GM19463 (cell line): ENCODE data around the gene PPP2R5D.
"Not testable (repeated sequence)": the region's sequence is repeated elsewhere in the genome, so short reads cannot be mapped to it uniquely, and the experiment has no call there.

Experiments
- ATAC-seq: cut with Tn5 transposase; IDR thresholded peaks from one replicate; pipeline ENCODE4 v1.9.1; 2021; ENCODE audit warnings: mild to moderate bottlenecking, moderate library complexity; ENCODE audit not compliant: unreplicated experiment

PPP2R5D gene

DNA sequence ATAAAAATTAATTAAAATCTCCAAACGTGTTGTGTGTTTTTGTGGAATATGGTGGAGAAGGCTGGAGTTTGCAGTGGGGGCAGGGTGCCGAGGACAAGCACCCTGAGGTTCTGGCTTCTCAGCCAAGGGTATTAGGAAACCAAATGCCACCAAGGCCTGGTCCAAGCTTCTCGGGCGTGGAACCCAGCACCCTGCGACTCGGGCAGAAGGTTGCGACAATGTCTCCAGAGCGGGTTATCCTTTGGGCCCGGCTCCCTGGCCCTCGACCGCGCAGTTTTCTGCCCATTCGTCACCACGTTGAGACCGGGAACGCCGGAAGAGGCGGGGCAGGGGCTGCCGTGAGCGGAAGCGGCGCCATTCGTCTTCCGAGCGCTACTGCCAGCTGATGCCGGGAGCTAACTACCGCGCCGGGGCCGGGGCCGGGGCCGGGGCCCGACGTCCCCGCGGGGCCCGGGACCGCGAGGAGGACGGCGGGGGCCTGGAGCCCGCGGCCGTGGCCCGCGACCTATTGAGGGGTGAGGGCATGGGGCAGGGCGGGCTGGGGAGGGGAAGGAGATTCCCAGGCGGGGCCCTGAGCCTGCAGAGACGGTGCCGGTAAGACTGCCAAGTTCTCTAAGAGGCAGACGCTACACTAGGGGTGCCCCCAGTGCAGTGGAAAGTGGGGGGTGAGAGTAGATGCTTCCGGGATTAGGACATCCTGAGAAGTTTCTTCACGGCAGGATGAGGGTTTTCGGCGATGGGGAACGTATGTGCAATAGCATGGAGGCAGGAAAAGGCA is 37.1 kb downstream of the PPP2R5D start, which contains the start of gene RRP36:
Gene RRP36, plus strand, starts transcription at position 354 of the 778 bp plus-strand sequence. Its CDS starts 32 bp downstream, at position 386.
- ATAC-seq, result peak; percentile 91

- ATAC-seq, result no peak
These were observed 40.1 kb downstream of the PPP2R5D start for GRCh38 chr6:43024436-43024835.

GRCh38 chr6:43026365-43026764 is 42.0 kb downstream of the PPP2R5D start:
- ATAC-seq, result no peak

GRCh38 chr6:43029120-43029519 is 44.8 kb downstream of the PPP2R5D start:
- no peak for ATAC-seq

DNA sequence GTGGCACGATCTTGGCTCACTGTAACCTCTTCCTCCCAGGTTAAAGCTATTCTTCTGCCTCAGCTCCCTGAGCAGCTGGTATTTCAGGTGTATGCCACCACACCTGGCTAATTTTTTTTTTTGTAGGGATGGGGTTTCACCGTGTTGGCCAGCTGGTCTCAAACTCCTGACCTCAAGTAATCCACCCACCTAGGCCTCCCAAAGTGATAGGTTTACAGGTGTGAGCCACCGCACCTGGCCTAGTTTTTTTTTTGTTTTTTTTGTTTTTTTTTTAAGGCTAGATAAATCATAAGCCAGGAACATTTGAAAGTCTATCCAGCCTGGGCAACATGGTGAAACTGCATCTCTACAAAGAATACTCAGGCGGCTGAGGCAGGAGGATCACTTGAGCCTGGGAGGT is 48.0 kb downstream of the PPP2R5D start:
- ATAC-seq, result no peak

- ATAC-seq, result no peak
These were observed 49.3 kb downstream of the PPP2R5D start for GRCh38 chr6:43033496-43034189.

DNA sequence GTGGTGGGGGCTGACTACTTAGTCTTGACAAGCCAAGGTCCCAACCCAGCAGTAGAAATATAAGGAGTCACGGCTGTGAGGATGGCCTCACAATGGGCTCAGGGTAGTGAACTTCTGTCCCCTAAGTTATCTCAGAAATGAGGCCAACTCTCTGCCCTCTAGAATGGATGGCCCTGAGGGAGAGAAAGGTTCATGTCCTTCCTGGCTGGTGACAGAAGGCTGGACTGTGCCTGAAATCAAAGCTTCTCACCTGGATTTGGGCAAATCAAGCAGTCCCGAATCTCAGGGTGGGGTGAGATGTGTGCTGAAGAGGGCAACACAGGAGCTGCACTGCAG is 49.8 kb downstream of the PPP2R5D start:
- ATAC-seq, result no peak

DNA sequence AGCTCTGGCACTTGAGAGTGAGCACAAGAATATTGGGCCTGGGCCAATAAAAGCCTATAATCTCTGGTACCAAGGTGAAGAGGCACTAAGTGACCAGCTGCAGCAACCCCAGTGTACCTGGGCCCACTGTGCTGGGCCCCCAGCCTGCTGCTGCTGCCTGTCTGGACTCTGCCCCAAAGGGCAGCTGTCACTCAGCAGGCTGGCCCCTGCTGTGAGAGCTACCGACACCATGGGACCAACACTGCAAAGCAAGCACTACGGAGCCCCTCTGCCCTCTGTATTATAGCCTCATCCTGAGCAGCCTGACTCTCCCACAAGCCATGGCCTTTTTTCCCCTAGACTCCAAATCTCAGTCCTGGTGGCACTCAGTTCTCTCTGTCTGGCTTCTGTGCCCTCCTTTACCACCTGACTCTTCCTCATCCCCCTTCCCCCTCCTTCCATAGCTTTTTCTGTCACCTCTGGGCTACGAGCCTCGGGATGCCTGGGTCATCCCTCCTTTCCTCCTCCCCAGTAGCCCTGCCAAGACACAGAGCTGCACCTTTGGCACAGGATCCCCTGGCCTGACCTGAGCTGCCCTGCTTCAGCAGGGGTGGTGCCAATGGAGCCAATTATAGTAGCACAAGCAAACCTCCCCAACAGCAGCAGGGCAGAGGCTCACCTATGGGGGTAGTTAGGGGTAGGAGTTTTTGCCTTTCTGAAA is 51.3 kb downstream of the PPP2R5D start:
- ATAC-seq, result no peak

DNA sequence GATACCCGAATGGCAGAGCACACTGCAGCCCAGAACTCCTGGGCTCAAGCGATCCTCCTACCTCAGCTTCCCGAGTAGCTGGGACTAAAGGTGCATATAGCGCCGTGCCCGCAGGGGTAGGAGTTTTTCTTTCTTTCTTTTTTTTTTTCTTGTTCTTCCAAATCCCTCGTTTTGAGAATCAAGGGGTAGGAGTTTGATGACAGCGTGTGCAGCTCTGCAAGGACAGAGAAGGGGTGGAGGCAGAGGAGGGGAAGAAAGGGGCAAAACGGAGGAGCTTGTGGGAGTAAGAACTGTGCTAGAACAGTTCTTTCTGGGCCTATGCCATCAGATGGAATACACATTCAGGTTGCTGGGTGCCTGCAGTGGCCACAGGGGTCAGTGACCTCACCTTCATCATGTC is 52.3 kb downstream of the PPP2R5D start:
- ATAC-seq, result no peak

DNA sequence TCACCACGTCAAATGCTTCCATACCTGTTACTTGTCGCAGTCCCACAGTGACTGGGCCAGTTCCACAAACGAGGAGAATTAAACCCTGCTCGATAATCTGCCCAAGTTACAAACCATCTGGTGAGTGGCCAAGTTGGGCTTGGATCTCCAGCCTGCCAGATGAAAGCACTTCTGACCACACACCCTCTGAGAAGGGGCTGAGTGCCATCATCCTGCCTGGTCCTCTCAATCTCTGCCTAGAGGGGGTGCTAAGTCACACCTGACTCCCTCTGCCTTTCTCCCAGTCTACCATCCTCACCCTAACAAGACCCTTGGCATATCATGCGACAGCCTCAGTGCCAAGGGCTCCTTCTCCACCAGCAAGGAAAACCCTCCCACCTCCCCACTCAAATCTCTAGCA is 52.8 kb downstream of the PPP2R5D start:
- ATAC-seq, result no peak

- no peak for ATAC-seq
These were observed 53.3 kb downstream of the PPP2R5D start for GRCh38 chr6:43037706-43038105.

GRCh38 chr6:43038727-43039126 is 54.4 kb downstream of the PPP2R5D start:
- no peak for ATAC-seq

DNA sequence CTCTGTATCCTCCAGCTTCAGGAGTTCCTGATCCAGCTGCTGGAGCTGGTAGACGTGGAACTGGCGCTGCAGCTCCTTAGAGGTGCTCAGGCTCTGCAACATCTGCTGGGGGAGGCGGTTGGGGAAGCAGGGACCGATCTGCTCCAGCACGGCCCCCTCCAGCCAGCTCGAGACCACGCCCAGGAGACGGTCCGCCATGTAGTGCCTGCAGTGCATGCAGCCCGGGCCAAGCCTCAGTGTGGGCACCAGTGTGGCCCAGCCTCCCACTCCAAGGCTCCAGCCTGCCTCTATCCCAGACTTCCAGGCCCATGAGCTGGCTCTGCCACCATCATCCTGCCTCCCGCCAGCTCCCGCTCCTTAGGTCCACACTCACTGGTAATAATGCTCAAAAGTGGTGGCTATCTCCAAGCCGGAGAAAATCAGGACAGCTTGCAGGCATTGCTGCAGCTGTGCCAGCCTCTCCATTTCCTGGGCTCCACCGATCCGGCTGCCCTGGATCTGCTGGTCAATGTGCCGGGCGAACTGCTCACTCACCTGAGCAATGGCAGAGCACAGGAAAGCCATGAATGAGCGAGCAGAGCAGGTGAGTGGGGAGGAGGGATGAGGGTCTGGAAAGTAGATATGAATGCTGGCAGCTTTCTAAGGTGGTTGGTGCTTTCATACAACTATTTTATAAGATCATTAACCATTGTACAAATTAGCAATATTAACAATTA is 56.3 kb downstream of the PPP2R5D start:
- no peak for ATAC-seq

DNA sequence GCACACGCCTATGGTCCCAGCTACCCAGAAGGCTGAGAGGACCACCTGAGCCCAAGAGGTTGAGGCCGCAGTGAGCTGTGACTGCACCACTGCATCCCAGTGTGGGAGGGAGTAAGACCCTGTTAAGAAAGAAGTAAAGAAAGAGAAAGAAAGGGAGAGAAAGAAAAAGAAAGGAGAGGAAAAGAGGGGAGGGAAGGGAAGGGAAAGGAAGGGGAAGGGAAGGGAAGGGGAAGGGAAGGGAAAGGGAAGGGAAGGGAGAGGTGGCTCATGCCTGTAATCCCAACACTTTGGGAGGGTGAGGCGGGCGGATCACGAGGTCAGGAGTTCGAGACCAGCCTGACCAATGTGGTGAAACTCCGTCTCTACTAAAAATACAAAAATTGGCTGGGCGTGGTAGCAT is 57.1 kb downstream of the PPP2R5D start:
- ATAC-seq, result not testable (repeated sequence)

- no peak for ATAC-seq
These were observed 58.9 kb downstream of the PPP2R5D start for GRCh38 chr6:43043310-43043709.

DNA sequence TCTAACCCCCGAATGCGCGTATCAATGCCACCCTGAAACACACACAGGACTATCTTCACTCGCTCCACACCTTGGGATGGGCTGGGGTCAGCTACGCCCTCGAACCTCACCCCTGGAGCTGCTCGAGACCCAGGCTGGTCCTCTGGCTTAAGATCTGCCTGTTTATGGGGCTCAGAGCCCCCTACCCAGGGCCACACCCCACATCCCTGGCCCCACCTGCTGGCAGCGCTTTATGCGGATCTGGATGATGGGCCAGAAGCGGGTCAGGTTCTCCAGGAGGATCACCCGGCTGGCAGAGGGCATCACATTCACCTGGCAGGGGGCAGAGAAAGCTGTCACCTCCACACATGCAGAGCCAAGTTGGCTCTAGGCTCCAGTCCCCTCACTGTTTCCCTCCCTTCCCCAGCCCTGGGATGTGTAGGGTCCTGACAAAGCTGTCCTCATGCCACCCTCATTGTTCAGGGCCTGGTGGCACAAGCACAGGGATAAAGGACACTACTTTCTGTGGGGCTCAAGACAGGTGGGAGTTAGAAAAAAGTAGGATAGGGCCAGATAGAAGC is 61.1 kb downstream of the PPP2R5D start:
- ATAC-seq, result no peak

DNA sequence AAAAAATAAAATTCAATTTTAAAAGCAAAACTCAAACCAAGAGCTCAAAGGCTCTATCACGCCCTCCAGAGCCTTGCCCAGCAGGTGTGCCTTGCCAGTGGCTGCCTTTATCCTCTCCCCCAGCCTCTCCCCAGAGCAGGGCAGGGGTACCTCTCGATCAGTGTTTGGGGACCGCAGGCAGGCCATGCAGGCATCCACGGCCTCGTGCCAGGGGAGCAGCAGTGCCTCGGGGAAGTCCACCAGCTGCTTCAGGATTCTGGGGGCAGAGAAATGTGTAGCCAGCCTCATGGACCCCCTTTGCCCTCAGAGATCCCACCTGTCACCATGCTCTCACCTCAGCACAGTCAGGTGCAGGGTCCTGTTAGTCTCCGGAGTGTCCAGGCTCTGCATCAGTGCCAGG is 63.6 kb downstream of the PPP2R5D start:
- ATAC-seq, result no peak

GRCh38 chr6:43050981-43051380 is 66.6 kb downstream of the PPP2R5D start:
- ATAC-seq, result no peak

- ATAC-seq, result no peak
These were observed 68.0 kb downstream of the PPP2R5D start for GRCh38 chr6:43052225-43052841.

- peak; percentile 20 for ATAC-seq
These were observed 68.6 kb downstream of the PPP2R5D start for GRCh38 chr6:43052842-43053544.
